GOT3 (cell line): Measurements from ENCODE around the gene BOLA2B.
"Not testable (repeated sequence)": the region's sequence is repeated elsewhere in the genome, so short reads cannot be mapped to it uniquely, and the experiment has no call there.

Experiments
- DNase-seq: peaks from one replicate; lab custom pipeline; 2025; ENCODE audit warnings: mixed read lengths; lab: John Stamatoyannopoulos, UW

BOLA2B gene

GRCh38 chr16:30184096-30184890 is 9.2 kb downstream of the BOLA2B start:
- DNase-seq: no peak

- no peak for DNase-seq
These were observed 10.0 kb downstream of the BOLA2B start, which contains the start of gene CORO1A for GRCh38 chr16:30183233-30184095. CORO1A (plus strand) TSS chr16:30183602; CDS start chr16:30185210, 1,608 bp downstream.

GRCh38 chr16:30180741-30181140 is 12.7 kb downstream of the BOLA2B start:
- DNase-seq: no peak

GRCh38 chr16:30179931-30180330 is 13.5 kb downstream of the BOLA2B start:
- no peak for DNase-seq

DNA sequence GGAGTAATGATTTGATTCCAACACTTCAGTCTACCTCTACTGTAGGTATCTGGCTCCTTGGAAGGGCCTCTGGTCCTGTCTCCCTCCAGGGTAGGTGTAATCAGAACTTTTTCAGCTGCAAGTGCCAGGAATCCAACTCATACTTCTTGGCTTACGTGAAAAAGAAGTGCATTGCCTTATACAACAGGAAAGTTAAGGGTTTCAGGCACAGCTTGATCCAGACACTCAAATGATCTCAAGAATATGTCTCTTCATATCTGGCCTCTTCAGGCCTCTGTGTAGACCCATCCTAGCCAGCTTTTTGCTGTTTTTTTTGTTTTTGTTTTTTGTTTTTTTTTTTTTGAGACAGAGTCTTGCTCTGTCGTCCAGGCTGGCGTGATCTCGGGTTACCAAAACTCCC is 14.3 kb downstream of the BOLA2B start:
- DNase-seq: no peak

GRCh38 chr16:30176876-30177275 is 16.6 kb downstream of the BOLA2B start:
- DNase-seq: not testable (repeated sequence)

- no peak for DNase-seq
These were observed 20.4 kb downstream of the BOLA2B start for GRCh38 chr16:30173054-30173453.

DNA sequence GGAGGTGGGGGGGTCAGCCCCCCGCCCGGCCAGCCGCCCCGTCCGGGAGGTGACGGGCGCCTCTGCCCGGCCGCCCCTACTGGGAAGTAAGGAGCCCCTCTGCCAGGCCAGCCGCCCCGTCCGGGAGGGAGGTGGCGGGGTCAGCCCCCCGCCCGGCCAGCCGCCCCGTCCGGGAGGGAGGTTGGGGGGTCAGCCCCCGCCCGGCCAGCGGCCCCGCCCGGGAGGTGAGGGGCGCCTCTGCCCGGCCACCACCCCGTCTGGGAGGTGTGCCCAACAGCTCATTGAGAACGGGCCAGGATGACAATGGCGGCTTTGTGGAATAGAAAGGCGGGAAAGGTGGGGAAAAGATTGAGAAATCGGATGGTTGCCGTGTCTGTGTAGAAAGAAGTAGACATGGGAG is 23.3 kb downstream of the BOLA2B start:
- not testable (repeated sequence) for DNase-seq

DNA sequence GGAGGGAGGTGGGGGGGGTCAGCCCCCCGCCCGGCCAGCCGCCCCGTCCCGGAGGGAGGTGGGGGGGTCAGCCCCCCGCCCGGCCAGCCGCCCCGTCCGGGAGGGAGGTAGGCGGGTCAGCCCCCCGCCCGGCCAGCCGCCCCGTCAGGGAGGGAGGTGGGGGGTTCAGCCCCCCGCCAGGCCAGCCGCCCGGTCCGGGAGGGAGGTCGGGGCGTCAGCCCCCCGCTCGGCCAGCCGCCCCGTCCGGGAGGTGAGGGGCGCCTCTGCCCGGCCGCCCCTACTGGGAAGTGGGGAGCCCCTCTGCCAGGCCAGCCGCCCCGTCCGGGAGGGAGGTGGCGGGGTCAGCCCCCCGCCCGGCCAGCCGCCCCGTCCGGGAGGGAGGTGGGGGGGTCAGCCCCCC is 24.1 kb downstream of the BOLA2B start:
- not testable (repeated sequence) for DNase-seq

DNA sequence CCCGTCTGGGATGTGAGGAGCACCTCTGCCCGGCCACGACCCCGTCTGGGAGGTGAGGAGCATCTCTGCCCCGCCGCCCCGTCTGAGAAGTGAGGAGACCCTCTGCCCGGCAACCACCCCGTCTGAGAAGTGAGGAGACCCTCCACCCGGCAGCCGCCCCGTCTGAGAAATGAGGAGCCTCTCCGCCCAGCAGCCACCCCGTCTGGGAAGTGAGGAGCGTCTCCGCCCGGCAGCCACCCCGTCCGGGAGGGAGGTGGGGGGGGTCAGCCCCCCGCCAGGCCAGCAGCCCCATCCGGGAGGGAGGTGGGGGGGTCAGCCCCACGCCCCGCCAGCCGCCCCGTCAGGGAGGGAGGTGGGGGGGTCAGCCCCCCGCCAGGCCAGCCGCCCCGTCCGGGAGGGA is 24.7 kb downstream of the BOLA2B start:
- not testable (repeated sequence) for DNase-seq

- no peak for DNase-seq
These were observed 27.1 kb downstream of the BOLA2B start for GRCh38 chr16:30166202-30166902.

- DNase-seq: no peak
These were observed 29.9 kb downstream of the BOLA2B start for GRCh38 chr16:30163538-30163937.

- no peak for DNase-seq
These were observed 36.3 kb downstream of the BOLA2B start for GRCh38 chr16:30157214-30157613.

- DNase-seq: no peak
These were observed 38.3 kb downstream of the BOLA2B start for GRCh38 chr16:30155188-30155587.

DNA sequence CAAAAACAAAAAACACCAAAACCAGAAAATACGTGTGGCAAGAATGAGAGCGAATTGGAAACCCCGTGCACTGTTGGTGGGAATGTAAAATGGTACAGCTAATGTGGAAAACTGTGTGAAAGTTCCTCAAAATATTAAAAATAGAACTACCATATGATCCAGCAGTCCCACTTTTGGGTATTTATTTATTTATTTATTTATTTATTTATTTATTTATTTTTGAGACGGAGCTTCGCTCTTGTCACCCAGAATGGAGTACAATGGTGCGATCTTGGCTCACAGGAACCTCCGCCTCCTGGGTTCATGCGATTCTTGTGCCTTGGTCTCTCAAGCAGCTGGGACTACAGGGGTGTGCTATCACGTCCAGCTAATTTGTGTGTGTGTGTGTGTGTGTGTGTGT is 40.9 kb downstream of the BOLA2B start:
- DNase-seq: no peak

DNA sequence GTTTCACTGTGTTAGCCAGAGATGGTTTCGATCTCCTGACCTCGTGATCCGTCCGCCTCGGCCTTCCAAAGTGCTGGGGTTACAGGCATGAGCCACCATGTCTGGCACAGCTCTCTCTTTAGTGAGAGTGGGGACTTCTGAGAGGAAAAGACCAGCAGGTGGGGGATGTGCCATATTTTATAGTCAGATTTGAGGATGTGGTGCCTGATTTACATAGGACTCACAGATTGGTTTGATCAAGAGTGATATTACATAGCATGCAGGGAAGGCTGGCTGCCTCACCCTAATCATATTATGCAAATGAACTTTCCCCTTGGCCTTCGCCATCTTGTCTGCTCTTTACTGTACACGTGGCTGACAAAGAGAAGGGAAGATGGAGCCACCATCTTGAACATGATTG is 42.4 kb downstream of the BOLA2B start:
- no peak for DNase-seq

- DNase-seq: no peak
These were observed 44.1 kb downstream of the BOLA2B start for GRCh38 chr16:30149250-30149930.

DNA sequence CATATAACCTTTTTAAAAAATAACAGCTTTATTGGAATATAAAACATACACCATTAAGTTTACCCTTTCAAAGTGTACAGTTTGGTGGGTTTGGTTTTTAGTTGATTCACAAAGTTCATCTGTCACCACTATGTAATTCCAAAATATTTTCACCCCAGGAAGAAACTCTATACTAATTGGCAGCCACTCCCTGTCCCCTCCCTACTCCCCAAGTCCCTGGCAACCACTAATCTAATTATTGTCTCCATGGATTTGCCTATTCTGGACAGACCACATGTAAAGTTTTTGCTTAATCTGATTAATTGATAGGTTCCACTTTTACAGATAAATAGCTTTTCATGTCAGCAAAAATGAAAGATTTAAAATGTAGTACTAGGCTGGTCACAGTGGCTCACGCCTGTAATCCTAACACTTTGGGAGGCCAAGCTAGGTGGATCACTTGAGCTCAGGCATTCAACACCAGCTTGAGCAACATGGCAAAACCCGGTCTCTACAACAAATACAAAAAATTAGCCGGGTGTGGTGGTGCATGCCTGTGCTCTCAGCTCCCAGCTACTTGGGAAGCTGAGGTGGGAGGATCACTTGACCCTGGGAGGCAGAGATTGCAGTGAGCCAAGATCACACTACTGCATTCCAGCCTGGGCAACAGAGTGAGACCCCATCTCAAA is 45.5 kb downstream of the BOLA2B start:
- no peak for DNase-seq

DNA sequence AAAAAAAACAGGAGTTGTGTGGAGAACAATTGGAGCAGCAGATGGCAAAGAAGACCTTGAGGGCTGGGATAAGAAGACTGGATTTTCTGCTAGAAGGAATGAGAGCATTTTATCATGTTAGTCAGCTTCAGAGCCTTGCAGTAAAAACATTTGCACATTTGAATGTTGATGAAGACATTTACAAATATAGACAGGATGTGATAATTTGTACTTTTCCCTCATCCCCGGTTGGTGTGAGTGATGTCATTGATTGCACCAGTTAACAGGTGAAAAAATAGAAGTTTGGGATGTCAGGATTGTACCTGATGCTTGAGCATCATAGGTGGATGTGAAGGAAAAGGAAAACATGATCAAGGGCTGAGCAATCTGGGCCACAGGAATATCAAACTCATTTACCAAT is 47.8 kb downstream of the BOLA2B start:
- DNase-seq: no peak

DNA sequence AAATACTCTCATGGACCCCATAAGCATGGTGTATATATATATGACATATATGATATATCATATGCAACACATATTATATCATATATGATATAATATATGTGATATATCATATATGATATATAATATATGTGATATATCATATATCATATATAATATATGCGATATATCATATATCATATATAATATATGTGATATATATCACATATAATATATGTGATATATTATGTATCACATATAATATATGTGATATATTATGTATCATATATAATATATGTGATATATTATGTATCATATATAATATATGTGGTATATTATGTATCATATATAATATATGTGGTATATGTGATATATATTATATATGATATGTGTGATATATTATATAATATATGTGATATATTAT is 48.5 kb downstream of the BOLA2B start:
- no peak for DNase-seq

GRCh38 chr16:30144017-30144416 is 49.4 kb downstream of the BOLA2B start:
- no peak for DNase-seq
